RWPE1 (cell line): ENCODE results near the gene CHN2.
"Not testable (repeated sequence)": the region's sequence is repeated elsewhere in the genome, so short reads cannot be mapped to it uniquely, and the experiment has no call there.

Experiments used
- CTCF ChIA-PET: fragments of 350-600 bp; sonication (Branson Sonifier 250); formaldehyde crosslinking; extraction: SDS; loops from one replicate; lab custom pipeline; 2021; lab: Yijun Ruan, JAX
- POLR2A ChIA-PET: fragments of 400-600 bp; formaldehyde crosslinking; extraction: SDS; loops from one replicate; lab custom pipeline; 2020; ENCODE audit warnings: antibody characterized with exemption; ENCODE audit not compliant: low non-redundant PET; lab: Yijun Ruan, JAX
- DNase-seq: peaks from one replicate; pipeline ENCODE4 v3.0.0; 2012; ENCODE audit warnings: low spot score
- H3K27ac ChIP-seq: fragments of 450-650 bp; 2 replicates; pipeline ENCODE4 v1.5.1; 2017
- CTCF ChIP-seq: fragments of 450-650 bp; conservative IDR thresholded peaks from 2 replicates; pipeline ENCODE4 v1.5.1; 2017; ENCODE audit warnings: low read depth, mild to moderate bottlenecking

Gene CHN2

GRCh38 chr7:29209745-29210144, 15.2 kb downstream of the CHN2 start:
- TF ChIP-seq CTCF: no peak
- no peak overlapping the region for H3K27ac ChIP-seq
- POLR2A ChIA-PET: no interaction called here

GRCh38 chr7:29212736-29213135, 18.2 kb downstream of the CHN2 start:
- CTCF ChIA-PET, H3K27ac ChIP-seq, DNase-seq, POLR2A ChIA-PET: not testable (repeated sequence)

More at GRCh38 chr7:29209745-29210144, 15.2 kb downstream of the CHN2 start:
- DNase-seq: no peak
- CTCF ChIA-PET: no interaction called here

DNA sequence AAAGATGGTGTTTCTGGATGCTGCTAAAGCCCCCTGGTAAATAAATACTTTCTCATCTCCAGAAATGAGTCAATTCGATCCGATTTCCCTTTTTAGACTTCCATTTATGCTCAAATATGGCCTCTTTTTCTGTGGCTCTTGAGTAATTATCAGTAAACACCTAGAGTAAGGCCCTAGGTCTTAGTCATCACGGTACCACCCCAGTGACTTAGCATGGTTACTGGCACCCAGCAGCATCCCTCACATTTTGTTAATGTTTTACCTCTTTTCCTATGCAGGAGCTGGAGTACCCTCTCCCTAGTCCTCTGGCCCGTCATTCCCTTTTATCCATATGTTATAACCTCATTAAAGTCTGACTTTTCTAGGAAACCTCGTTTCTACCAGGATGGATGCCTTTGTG, 19.5 kb downstream of the CHN2 start:
- POLR2A ChIA-PET: no interaction called here
- no peak overlapping the region for H3K27ac ChIP-seq
- CTCF ChIA-PET: interaction anchor here (1.0 kb wide), 1 partner anchor 292 kb away, joined by 3 read pairs; no protein-coding TSS in a partner anchor
- TF ChIP-seq CTCF: no peak
- DNase-seq: no peak

GRCh38 chr7:29214816-29215215, 20.2 kb downstream of the CHN2 start:
- H3K27ac ChIP-seq: no peak overlapping the region
- POLR2A ChIA-PET: no interaction called here
- DNase-seq: no peak
- TF ChIP-seq CTCF: no peak
- CTCF ChIA-PET: interaction anchor here (1.0 kb wide), 1 partner anchor 293 kb away, joined by 3 read pairs; no protein-coding TSS in a partner anchor

- TF ChIP-seq CTCF: no peak
- ChIA-PET POLR2A (no interaction called here), CTCF (interaction anchor here (0.6 to 0.7 kb wide), 2 partner anchors 26 to 42 kb away, joined by 3 to 4 read pairs; no protein-coding TSS in a partner anchor)
- H3K27ac ChIP-seq: no peak overlapping the region
- DNase-seq: no peak
Measured at GRCh38 chr7:29216128-29216527, 21.6 kb downstream of the CHN2 start.

- CTCF ChIA-PET: interaction anchor here (0.6 kb wide), 1 partner anchor 512 kb away, joined by 3 read pairs; no protein-coding TSS in a partner anchor
- TF ChIP-seq CTCF: no peak
- DNase-seq: no peak
- no peak overlapping the region for H3K27ac ChIP-seq
- POLR2A ChIA-PET: no interaction called here
Measured at GRCh38 chr7:29217113-29217512, 22.5 kb downstream of the CHN2 start.

- peak; percentile 42 for DNase-seq
- TF ChIP-seq CTCF: no peak
- CTCF ChIA-PET: no interaction called here
- H3K27ac ChIP-seq: no peak overlapping the region
- POLR2A ChIA-PET: no interaction called here
Measured at GRCh38 chr7:29224726-29225125, 30.2 kb downstream of the CHN2 start.
